PFSK-1 (cell line): Measurements from ENCODE around the gene GH2.

Experiments used
- FOXP2 ChIP-seq: optimal IDR thresholded peaks from 2 replicates; pipeline ENCODE3; 2011; ENCODE audit warnings: borderline replicate concordance, control low read depth, inconsistent platforms; ENCODE audit not compliant: insufficient read depth; ENCODE audit errors: extremely low read length, extremely low read depth
- POLR2AphosphoS5 ChIP-seq: IDR thresholded peaks from 2 replicates; pipeline ENCODE4 v1.6.1; 2012; ENCODE audit warnings: low read depth, mild to moderate bottlenecking, control low read depth, low read length, moderate library complexity
- REST ChIP-seq, 2 experiments: IDR thresholded peaks; 2 replicates each; pipeline versions ENCODE4 v1.6.1 to v1.8.0; 2011 to 2012; ENCODE audit warnings: low read depth in 2 of 2, low read length in 2 of 2, control low read depth in 1 of 2, inconsistent platforms in 1 of 2, mild to moderate bottlenecking in 1 of 2, moderate library complexity in 1 of 2; ENCODE audit not compliant: insufficient read depth in 1 of 2
- SIN3A ChIP-seq: IDR thresholded peaks from 2 replicates; pipeline ENCODE4 v1.6.1; 2012; ENCODE audit warnings: mild to moderate bottlenecking, low read length, moderate library complexity, borderline replicate concordance; ENCODE audit not compliant: insufficient read depth
- TAF1 ChIP-seq: IDR thresholded peaks from 2 replicates; pipeline ENCODE4 v1.6.1; 2012; ENCODE audit warnings: low read length, control low read depth, borderline replicate concordance; ENCODE audit not compliant: insufficient read depth

DNA sequence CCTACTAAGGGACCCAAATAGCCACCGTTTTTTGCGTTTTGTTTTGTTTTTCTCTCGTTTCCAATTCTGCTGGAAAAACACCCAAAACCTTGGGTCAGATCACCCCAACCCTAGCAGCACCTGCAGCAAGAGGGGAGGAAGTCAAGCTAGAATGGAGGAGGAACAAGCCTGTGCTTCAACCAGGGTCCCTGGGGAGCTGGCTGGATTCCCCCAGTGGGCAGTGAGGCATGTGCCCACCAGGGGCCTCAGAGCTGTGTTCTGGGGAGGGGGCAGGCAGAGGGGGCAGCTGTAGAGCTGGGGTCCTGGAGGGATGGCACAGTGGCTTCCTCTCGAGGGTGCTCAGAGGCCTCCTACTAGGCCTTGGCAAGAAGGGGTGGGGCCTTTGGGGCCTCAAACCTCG lies 43.9 kb upstream of the GH2 start:
- TF ChIP-seq SIN3A (no peak), TAF1 (no peak), POLR2AphosphoS5 (no peak), REST (IDR thresholded peaks at IDR 0.05; ENCODE audit: insufficient read depth in 1 of 2, low read depth in 2 of 2, low read length in 2 of 2) (no peak), FOXP2 (no peak)
